DND-41 (cell line): ENCODE results near the gene LRRC52.
"Not testable (repeated sequence)": the region's sequence is repeated elsewhere in the genome, so short reads cannot be mapped to it uniquely, and the experiment has no call there.

ENCODE experiments used
- ATAC-seq: fragments of 200-7000 bp; cut with Tn5 transposase; 3 replicates; pipeline ENCODE4 v1.9.1; 2021; ENCODE audit warnings: low read depth; ENCODE audit not compliant: insufficient read depth
- DNase-seq: peaks from one replicate; pipeline ENCODE4 v3.0.0-alpha.2; 2020
- H2AFZ ChIP-seq: 2 replicates; pipeline ENCODE4 v1.6.0; 2012; ENCODE audit warnings: low read depth, low read length
- H3K27ac ChIP-seq: 2 replicates; pipeline ENCODE4 v1.5.1; 2012; ENCODE audit warnings: low read length, inconsistent platforms
- H3K27me3 ChIP-seq: fragments of 200-600 bp; sonication (generic); 2 replicates; pipeline ENCODE4 v1.6.0; 2012; ENCODE audit warnings: low read length, mild to moderate bottlenecking, inconsistent platforms; ENCODE audit not compliant: insufficient read depth, poor library complexity
- H3K36me3 ChIP-seq: 2 replicates; pipeline ENCODE4 v1.5.1; 2012; ENCODE audit warnings: low read length, inconsistent platforms; ENCODE audit not compliant: insufficient read depth
- H3K4me1 ChIP-seq: 2 replicates; pipeline ENCODE4 v1.5.1; 2012; ENCODE audit warnings: mild to moderate bottlenecking, low read length; ENCODE audit not compliant: insufficient read depth
- H3K4me2 ChIP-seq: 2 replicates; pipeline ENCODE4 v1.6.0; 2012; ENCODE audit warnings: mild to moderate bottlenecking, moderate library complexity, low read length, inconsistent platforms; ENCODE audit not compliant: insufficient read depth
- H3K4me3 ChIP-seq, 2 experiments: fragments of 200-600 bp in 1 of 2; shearing (Covaris generic) in 1 of 2; 2 replicates each; pipeline ENCODE4 v1.5.1; 2012 to 2016; ENCODE audit warnings: inconsistent platforms in 2 of 2, low read length in 2 of 2, mild to moderate bottlenecking in 2 of 2, low read depth in 1 of 2, moderate library complexity in 1 of 2
- H3K79me2 ChIP-seq: 2 replicates; pipeline ENCODE4 v1.6.0; 2012; ENCODE audit warnings: low read length, inconsistent platforms; ENCODE audit not compliant: insufficient read depth
- H3K9ac ChIP-seq: 2 replicates; pipeline ENCODE4 v1.6.0; 2012; ENCODE audit warnings: low read depth, mild to moderate bottlenecking, inconsistent platforms, low read length, moderate library complexity
- H3K9me3 ChIP-seq: 2 replicates; pipeline ENCODE4 v1.5.1; 2012; ENCODE audit warnings: low read length, moderate library complexity, mild to moderate bottlenecking, inconsistent platforms; ENCODE audit not compliant: insufficient read depth, severe bottlenecking
- H4K20me1 ChIP-seq: 2 replicates; pipeline ENCODE4 v1.6.0; 2012; ENCODE audit warnings: low read length; ENCODE audit not compliant: insufficient read depth
- CTCF ChIP-seq: IDR thresholded peaks from 2 replicates; pipeline ENCODE4 v1.5.1; 2012; ENCODE audit warnings: borderline replicate concordance, low read length, moderate library complexity, mild to moderate bottlenecking; ENCODE audit not compliant: poor library complexity, severe bottlenecking; ENCODE audit errors: extremely low read depth
- EZH2 ChIP-seq: IDR thresholded peaks from 3 replicates; pipeline ENCODE4 v1.6.1; 2012; ENCODE audit warnings: borderline replicate concordance, low read depth, mild to moderate bottlenecking, moderate library complexity, low read length, inconsistent platforms; ENCODE audit not compliant: severe bottlenecking

The LRRC52 gene

GRCh38 chr1:165598676-165599059 lies 54.9 kb downstream of the LRRC52 start:
- H3K27ac ChIP-seq: peak overlapping the region; percentile 62

GRCh38 chr1:165600793-165601192 lies 57.0 kb downstream of the LRRC52 start:
- Histone ChIP-seq H3K9me3 (no peaks in the 10 kb centered on the region), H3K36me3 (no peaks in the 10 kb centered on the region), H3K4me2 (no peak overlapping the region), H3K9ac (no peak overlapping the region), H3K79me2 (no peaks in the 10 kb centered on the region), H3K27ac (no peak overlapping the region), H3K27me3 (peaks cover 7% of the 10 kb centered on the region), H2AFZ (no peak overlapping the region), H3K4me3 (no peak overlapping the region), H4K20me1 (no peaks in the 10 kb centered on the region), H3K4me1 (peaks cover 17% of the 10 kb centered on the region)
- TF ChIP-seq CTCF (no peak), EZH2 (no peak)
- no peak for ATAC-seq
- DNase-seq: no peak

More at GRCh38 chr1:165598676-165599059, 54.9 kb downstream of the LRRC52 start:
- TF ChIP-seq EZH2 (no peak), CTCF (no peak)
- H3K9ac ChIP-seq: peak overlapping the region; percentile 52
- no peaks in the 10 kb centered on the region for H4K20me1 ChIP-seq
- H2AFZ ChIP-seq: peak overlapping the region; percentile 91
- DNase-seq (no peak), ATAC-seq (no peak)
- peaks cover 20% of the 10 kb centered on the region for H3K27me3 ChIP-seq
- H3K79me2 ChIP-seq: no peaks in the 10 kb centered on the region
- no peaks in the 10 kb centered on the region for H3K9me3 ChIP-seq
- H3K4me3 ChIP-seq: peak overlapping the region; percentile 9 to 62; a peak in 3 of 4 replicates
- no peaks in the 10 kb centered on the region for H3K36me3 ChIP-seq
- H3K4me1 ChIP-seq: peaks cover 17% of the 10 kb centered on the region
- H3K4me2 ChIP-seq: peak overlapping the region; percentile 89

- Histone ChIP-seq H3K9me3 (no peaks in the 10 kb centered on the region), H3K27ac (no peak overlapping the region), H3K79me2 (no peaks in the 10 kb centered on the region), H3K4me1 (peaks cover 1% of the 10 kb centered on the region), H2AFZ (no peak overlapping the region), H4K20me1 (no peaks in the 10 kb centered on the region), H3K4me3 (no peak overlapping the region), H3K9ac (no peak overlapping the region), H3K4me2 (no peak overlapping the region), H3K36me3 (no peaks in the 10 kb centered on the region), H3K27me3 (peaks cover 3% of the 10 kb centered on the region)
- ATAC-seq (no peak), DNase-seq (no peak)
- TF ChIP-seq CTCF: no peak
- TF ChIP-seq EZH2: no peak
Observed at GRCh38 chr1:165603810-165604209, 60.0 kb downstream of the LRRC52 start.

- no peak for ATAC-seq
- H4K20me1 ChIP-seq: no peaks in the 10 kb centered on the region
- peaks cover 4% of the 10 kb centered on the region for H3K27me3 ChIP-seq
- H2AFZ ChIP-seq: no peak overlapping the region
- TF ChIP-seq EZH2: no peak
- no peaks in the 10 kb centered on the region for H3K9me3 ChIP-seq
- H3K36me3 ChIP-seq: no peaks in the 10 kb centered on the region
- no peaks in the 10 kb centered on the region for H3K4me1 ChIP-seq
- no peak overlapping the region for H3K4me3 ChIP-seq
- no peak overlapping the region for H3K4me2 ChIP-seq
- no peak for DNase-seq
- H3K27ac ChIP-seq: no peak overlapping the region
- no peaks in the 10 kb centered on the region for H3K79me2 ChIP-seq
- H3K9ac ChIP-seq: no peak overlapping the region
Observed at GRCh38 chr1:165605246-165605645, 61.4 kb downstream of the LRRC52 start.

GRCh38 chr1:165606676-165607075 lies 62.9 kb downstream of the LRRC52 start:
- H3K4me1 ChIP-seq, DNase-seq, H3K9ac ChIP-seq, ATAC-seq, H2AFZ ChIP-seq, H3K4me3 ChIP-seq, H3K27ac ChIP-seq, H3K9me3 ChIP-seq, H3K27me3 ChIP-seq, H3K79me2 ChIP-seq, H3K36me3 ChIP-seq, H4K20me1 ChIP-seq, H3K4me2 ChIP-seq: not testable (repeated sequence)
